Measurements from ENCODE around the gene SEPHS2.

The SEPHS2 gene

DNA sequence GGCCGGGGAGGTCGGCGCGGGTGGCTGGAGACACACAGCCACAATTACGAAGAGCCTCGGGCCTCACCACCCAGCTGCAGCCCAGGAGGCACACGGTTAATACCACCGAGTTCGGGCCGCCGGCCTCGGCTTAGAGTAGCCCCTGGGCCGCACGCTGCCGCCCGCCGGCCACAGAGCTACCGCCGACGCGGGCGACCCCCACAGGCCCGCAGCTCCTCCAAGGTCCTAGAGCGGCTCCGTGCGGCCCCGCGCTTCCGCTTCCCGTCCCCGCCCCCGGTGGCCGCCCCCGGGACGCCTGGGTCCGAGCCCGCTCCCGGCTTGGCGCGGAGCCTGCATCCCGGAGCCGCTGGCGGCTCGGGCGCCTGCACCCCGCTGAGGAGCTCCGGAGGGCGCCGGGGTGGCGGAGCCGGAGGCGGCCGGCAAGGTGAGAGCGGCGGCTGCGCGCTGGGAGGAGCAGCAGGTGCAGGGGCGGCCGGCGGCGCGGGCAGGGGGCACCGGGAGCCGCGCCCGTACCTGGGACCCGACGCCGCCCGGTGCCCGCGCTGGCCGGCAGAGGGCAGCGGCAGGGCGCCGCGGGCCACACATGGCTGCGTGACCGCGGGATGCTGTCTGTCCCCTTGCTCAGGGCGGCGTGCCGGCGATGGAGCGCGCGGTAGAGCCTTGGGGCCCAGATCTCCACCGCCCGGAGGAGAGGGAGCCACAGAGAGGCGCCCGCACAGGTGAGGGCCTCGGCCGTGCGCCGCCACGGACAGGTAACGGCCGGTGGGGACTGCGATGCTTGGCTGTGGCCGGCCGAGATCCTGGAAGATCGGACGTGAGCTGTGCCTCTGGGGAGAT lies 50.3 kb downstream of the SEPHS2 start, which contains the start of gene ZNF48:
Gene ZNF48, plus strand, starts transcription at position 266 of the 837 bp plus-strand sequence. Its CDS starts 375 bp downstream, at position 641.
- H3K27ac ChIP-seq = peak within 1 kb of the TSS; percentile 93
- TF ChIP-seq ZFX (IDR thresholded peaks at IDR 0.05) = peak; percentile 63
- TF ChIP-seq, protein P1, sequence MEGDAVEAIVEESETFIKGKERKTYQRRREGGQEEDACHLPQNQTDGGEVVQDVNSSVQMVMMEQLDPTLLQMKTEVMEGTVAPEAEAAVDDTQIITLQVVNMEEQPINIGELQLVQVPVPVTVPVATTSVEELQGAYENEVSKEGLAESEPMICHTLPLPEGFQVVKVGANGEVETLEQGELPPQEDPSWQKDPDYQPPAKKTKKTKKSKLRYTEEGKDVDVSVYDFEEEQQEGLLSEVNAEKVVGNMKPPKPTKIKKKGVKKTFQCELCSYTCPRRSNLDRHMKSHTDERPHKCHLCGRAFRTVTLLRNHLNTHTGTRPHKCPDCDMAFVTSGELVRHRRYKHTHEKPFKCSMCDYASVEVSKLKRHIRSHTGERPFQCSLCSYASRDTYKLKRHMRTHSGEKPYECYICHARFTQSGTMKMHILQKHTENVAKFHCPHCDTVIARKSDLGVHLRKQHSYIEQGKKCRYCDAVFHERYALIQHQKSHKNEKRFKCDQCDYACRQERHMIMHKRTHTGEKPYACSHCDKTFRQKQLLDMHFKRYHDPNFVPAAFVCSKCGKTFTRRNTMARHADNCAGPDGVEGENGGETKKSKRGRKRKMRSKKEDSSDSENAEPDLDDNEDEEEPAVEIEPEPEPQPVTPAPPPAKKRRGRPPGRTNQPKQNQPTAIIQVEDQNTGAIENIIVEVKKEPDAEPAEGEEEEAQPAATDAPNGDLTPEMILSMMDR (conservative IDR thresholded peaks at IDR 0.05) = peak; percentile 89

GRCh38 chr16:30394592-30395154 lies 51.0 kb downstream of the SEPHS2 start:
- TF ChIP-seq ZFX (IDR thresholded peaks at IDR 0.05) = no peak
- TF ChIP-seq, protein P1 (conservative IDR thresholded peaks at IDR 0.05) = no peak
- peak overlapping the region; percentile 93 for H3K27ac ChIP-seq

Data from C4-2B (cell line).